Endothelial cell (in vitro differentiated cells): Measurements from ENCODE around the gene TREH. TPM values are rescaled to one million over a fixed set of nuclear protein-coding genes. Genes with fewer than 3 reads are reported as not detected.

Experiments
- DNase-seq: peaks from one replicate; pipeline ENCODE4 v3.0.0; 2021; ENCODE audit warnings: low spot score
- H3K27ac Mint-ChIP-seq: one replicate; pipeline ENCODE4 v1.8.0; 2021; ENCODE audit warnings: mixed read lengths, inconsistent platforms; ENCODE audit not compliant: unreplicated experiment
- H3K27me3 Mint-ChIP-seq: one replicate; pipeline ENCODE4 v1.8.0; 2021; ENCODE audit warnings: mild to moderate bottlenecking, moderate library complexity, mixed read lengths, inconsistent platforms; ENCODE audit not compliant: unreplicated experiment
- H3K36me3 Mint-ChIP-seq: one replicate; pipeline ENCODE4 v1.8.0; 2021; ENCODE audit warnings: mild to moderate bottlenecking, low read depth, mixed read lengths, inconsistent platforms; ENCODE audit not compliant: unreplicated experiment
- H3K4me1 Mint-ChIP-seq: one replicate; pipeline ENCODE4 v1.8.0; 2021; ENCODE audit warnings: mild to moderate bottlenecking, mixed read lengths, inconsistent platforms; ENCODE audit not compliant: unreplicated experiment
- H3K4me3 Mint-ChIP-seq: one replicate; pipeline ENCODE4 v1.8.0; 2021; ENCODE audit warnings: mild to moderate bottlenecking, mixed read lengths, inconsistent platforms; ENCODE audit not compliant: unreplicated experiment
- H3K9me3 Mint-ChIP-seq: one replicate; pipeline ENCODE4 v1.8.0; 2021; ENCODE audit warnings: mixed read lengths, inconsistent platforms; ENCODE audit not compliant: unreplicated experiment
- total RNA-seq: library from RNA; stranded (reverse); fragmentation: NEBNext Ultra II Directional; extraction: Animal tissue kit (Norgen Biotek cat#: 25700); gene quantifications from one replicate; pipeline ENCODE4 v1.2.1, GENCODE V29; 2021; ENCODE audit not compliant: unreplicated experiment
- TF ChIP-seq, protein P1 (sequence below): fragments of 200-600 bp; sonication (generic); IDR thresholded peaks from one replicate; pipeline ENCODE4 v1.5.0; 2021; ENCODE audit warnings: antibody characterized with exemption; ENCODE audit not compliant: unreplicated experiment

Gene TREH
- total RNA-seq, 1 donor from 2014 or later = not detected

DNA sequence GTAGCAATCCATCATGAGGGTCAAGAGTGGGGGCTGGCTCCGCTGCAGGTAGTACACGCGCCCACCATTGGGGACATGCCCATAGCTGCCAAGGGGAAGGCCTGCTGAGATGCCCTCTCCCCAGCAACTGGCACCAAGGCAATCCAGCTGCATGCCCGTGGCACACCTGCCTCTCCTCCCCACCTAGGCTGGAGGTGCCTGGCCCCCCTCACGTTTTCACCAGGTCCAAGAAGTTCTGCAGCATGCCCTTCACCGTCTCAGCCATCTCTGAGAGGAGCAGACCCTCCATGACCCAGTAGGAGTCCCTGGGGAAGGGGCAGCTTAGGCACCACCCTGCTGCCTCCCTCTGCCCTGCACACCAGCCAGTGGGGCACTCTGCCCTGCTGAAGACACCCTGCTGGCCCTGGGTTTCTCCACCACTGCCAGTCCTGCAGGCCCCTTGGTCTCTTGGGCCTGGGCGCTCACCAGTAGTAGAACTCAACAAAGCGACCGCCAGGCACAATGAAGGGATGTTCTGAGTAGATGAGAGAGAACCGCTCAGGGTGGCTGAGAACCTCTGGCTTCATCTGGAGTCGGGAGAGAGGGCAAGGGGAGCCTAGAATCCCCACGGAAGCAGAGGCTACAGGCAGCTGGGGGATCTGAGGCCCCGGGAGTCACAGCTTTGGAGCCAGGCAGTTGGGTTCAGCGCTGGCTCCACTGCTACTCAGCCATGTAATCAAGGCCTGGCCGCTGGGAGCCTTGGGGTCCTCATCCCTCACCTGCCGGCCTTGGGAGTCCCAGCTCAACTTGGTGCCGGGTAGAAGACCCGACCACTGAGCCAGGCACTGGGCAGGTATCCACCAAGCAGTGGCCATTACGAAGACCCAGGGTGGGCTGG lies 17.8 kb downstream of the TREH start:
- no peaks in the 10 kb centered on the region for H3K9me3 Mint-ChIP-seq
- peaks cover 10% of the 10 kb centered on the region for H3K36me3 Mint-ChIP-seq
- TF ChIP-seq, protein P1, sequence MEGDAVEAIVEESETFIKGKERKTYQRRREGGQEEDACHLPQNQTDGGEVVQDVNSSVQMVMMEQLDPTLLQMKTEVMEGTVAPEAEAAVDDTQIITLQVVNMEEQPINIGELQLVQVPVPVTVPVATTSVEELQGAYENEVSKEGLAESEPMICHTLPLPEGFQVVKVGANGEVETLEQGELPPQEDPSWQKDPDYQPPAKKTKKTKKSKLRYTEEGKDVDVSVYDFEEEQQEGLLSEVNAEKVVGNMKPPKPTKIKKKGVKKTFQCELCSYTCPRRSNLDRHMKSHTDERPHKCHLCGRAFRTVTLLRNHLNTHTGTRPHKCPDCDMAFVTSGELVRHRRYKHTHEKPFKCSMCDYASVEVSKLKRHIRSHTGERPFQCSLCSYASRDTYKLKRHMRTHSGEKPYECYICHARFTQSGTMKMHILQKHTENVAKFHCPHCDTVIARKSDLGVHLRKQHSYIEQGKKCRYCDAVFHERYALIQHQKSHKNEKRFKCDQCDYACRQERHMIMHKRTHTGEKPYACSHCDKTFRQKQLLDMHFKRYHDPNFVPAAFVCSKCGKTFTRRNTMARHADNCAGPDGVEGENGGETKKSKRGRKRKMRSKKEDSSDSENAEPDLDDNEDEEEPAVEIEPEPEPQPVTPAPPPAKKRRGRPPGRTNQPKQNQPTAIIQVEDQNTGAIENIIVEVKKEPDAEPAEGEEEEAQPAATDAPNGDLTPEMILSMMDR = no peak
- H3K27ac Mint-ChIP-seq = no peak overlapping the region
- peaks cover 8% of the 10 kb centered on the region for H3K4me1 Mint-ChIP-seq
- H3K4me3 Mint-ChIP-seq = no peak overlapping the region
- peaks cover 13% of the 10 kb centered on the region for H3K27me3 Mint-ChIP-seq
- DNase-seq = no peak

DNA sequence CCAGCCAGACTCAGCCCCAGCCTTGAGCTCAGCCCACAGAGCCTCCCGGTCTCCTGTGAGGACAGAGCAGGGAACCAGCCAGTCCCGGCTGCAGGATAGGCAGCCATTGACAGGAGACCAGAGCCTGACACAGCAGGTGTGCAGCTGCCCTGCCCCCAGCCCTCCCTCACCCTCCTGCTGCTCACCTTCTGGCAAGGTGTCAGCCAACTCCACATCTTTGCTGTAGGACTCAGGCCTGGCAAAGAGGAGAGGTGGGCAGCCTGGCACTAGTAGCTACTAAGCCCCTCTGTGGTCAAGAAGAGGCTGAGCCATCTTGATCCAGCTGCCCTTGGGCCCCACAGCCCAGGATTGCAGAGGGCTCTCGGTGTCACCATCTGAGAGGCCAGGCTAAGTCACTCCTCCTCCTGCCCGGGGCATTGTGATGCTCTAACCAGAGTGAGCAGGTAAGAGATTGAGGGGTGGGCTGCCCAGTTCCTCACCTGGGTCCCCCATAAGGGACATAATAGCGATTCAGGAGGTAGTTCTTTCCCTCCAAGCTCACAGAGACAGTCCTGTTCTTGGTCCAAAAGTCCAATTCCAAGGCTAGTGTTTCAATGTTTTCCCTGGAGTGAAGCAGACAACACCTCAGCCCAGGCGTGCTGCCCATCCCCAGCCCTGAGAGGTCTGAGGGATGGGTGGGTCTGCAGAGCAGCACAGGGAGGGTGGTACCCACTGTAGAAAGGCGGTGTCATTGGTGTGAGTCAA lies 18.6 kb downstream of the TREH start:
- Mint-ChIP-seq H3K4me1 (peaks cover 8% of the 10 kb centered on the region), H3K4me3 (no peak overlapping the region), H3K27me3 (peaks cover 13% of the 10 kb centered on the region), H3K27ac (no peak overlapping the region), H3K9me3 (no peaks in the 10 kb centered on the region), H3K36me3 (peaks cover 13% of the 10 kb centered on the region)
- TF ChIP-seq, protein P1 = no peak
- no peak for DNase-seq

DNA sequence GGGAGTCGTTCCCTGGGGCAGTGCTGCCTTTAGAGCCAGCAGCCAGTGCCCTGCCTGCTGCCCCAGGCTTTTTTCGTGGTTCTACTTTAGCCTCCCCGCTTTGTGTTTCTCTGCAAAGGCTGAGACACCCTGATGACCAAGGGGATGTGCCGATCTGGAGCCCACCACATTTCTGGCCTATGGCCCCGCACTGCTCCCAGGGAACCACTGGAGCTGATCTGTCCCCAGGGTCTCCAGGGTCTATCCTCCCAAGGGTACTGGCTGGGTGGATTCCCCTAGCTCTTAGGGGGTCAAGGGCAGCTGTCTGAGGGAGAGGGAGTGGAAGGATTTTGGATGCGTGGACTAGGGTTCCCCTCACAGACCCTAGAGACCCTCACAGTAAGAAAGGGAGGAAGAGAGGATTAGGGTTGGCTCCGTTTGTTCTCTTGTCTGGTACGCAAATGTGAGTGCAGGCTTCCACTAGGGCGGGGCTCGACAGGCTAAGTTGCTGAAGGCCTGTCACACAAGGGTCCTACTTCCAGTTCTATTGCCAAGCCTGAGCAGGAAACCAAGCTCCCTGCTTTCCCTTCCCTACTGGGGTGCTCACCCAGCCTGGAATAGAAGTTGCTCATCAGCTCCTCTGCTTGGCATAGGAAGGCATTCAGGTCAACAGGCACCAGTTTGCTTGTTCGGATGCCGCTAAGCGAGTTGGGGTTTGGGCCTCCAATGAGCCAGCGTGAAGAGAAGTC lies 19.3 kb downstream of the TREH start:
- no peak for DNase-seq
- no peaks in the 10 kb centered on the region for H3K9me3 Mint-ChIP-seq

DNA sequence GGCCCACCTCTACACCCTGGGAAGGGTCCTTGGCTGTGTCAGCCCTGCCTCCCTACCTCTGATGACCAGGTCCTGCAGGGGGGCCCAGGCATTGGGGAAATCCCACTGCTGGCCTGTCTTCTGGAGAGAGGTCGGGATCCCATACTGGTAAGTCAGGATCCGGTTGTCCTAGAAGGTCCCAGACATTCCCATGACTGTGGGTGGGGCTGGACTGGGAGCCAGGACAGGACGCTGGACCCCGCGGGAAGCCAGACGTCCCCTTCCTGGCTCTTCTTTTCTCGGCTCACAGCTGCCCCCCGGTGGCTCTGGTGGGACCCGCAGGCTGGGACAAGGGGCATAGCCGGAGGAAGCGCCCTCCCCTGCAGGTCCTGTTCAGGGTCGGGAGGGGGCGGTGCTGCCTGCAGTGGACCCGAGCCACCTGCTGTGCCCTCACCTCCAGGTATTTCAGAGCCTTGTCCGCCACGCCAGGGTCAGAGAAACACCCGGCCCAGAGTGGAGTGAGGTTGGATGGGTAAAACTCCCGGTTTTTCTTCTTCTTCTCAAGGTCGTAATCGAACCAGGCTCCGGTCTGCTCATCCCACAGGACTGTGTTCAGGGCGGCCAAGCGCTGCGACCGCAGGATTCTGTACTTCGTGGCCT lies 20.0 kb downstream of the TREH start:
- H3K4me3 Mint-ChIP-seq = no peak overlapping the region

More for the DNA sequence above, 19.3 kb downstream of the TREH start:
- H3K4me1 Mint-ChIP-seq = peaks cover 8% of the 10 kb centered on the region
- H3K27ac Mint-ChIP-seq = no peak overlapping the region
- H3K27me3 Mint-ChIP-seq = peaks cover 13% of the 10 kb centered on the region
- TF ChIP-seq, protein P1 = no peak
- peaks cover 13% of the 10 kb centered on the region for H3K36me3 Mint-ChIP-seq
- no peak overlapping the region for H3K4me3 Mint-ChIP-seq

More for the DNA sequence above, 20.0 kb downstream of the TREH start:
- H3K27me3 Mint-ChIP-seq = peaks cover 10% of the 10 kb centered on the region
- H3K4me1 Mint-ChIP-seq = peaks cover 8% of the 10 kb centered on the region
- TF ChIP-seq, protein P1 = peak; percentile 95
- DNase-seq = peak; percentile 99
- H3K9me3 Mint-ChIP-seq = no peaks in the 10 kb centered on the region
- no peak overlapping the region for H3K27ac Mint-ChIP-seq
- H3K36me3 Mint-ChIP-seq = peaks cover 13% of the 10 kb centered on the region
